OCI-LY7 (cell line): ENCODE results near the gene GALNT4. TPM values are rescaled to one million over a fixed set of nuclear protein-coding genes. Genes with fewer than 3 reads are reported as not detected.

ENCODE experiments used
- BruUV-seq: library from RNA; stranded (reverse); fragments of 400-500 nt; replicated peaks from 2 replicates; lab custom pipeline; 2021; lab: Mats Ljungman, UMichigan
- CTCF ChIA-PET: fragments of 300-600 bp; sonication (Branson Sonifier 250); formaldehyde crosslinking; loops from one replicate; lab custom pipeline; 2022; ENCODE audit warnings: antibody characterized with exemption; ENCODE audit not compliant: unreplicated experiment; lab: Charles Lee
- POLR2A ChIA-PET: fragments of 300-600 bp; sonication (Branson Sonifier 250); formaldehyde crosslinking; loops from one replicate; lab custom pipeline; 2022; ENCODE audit warnings: antibody characterized with exemption; lab: Charles Lee
- DNase-seq: peaks from one replicate; pipeline ENCODE4 v3.0.0-alpha.2; 2015; ENCODE audit warnings: low spot score
- H2AFZ ChIP-seq: fragments of 200-600 bp; sonication (generic), shearing (Covaris generic); 2 replicates; pipeline ENCODE4 v1.6.1; 2014; ENCODE audit warnings: mild to moderate bottlenecking, antibody characterized with exemption, low read length, moderate library complexity
- H3K27ac ChIP-seq: fragments of 200-600 bp; sonication (generic); 2 replicates; pipeline ENCODE4 v1.5.1; 2014; ENCODE audit warnings: mixed run types, low read depth, mild to moderate bottlenecking, moderate library complexity, low read length, inconsistent platforms; ENCODE audit not compliant: poor library complexity, severe bottlenecking
- H3K36me3 ChIP-seq: fragments of 200-600 bp; sonication (generic); 2 replicates; pipeline ENCODE4 v1.6.1; 2014; ENCODE audit warnings: mild to moderate bottlenecking, antibody characterized with exemption, low read length, moderate library complexity, mixed read lengths; ENCODE audit not compliant: insufficient read depth
- H3K4me1 ChIP-seq: fragments of 200-600 bp; sonication (generic); 2 replicates; pipeline ENCODE4 v1.5.1; 2014; ENCODE audit warnings: mild to moderate bottlenecking, low read length; ENCODE audit not compliant: insufficient read depth, poor library complexity, severe bottlenecking
- H3K4me2 ChIP-seq: fragments of 200-600 bp; sonication (generic); 2 replicates; pipeline ENCODE4 v1.6.1; 2014; ENCODE audit warnings: mild to moderate bottlenecking, low read length
- H3K4me3 ChIP-seq: fragments of 200-600 bp; sonication (generic); 2 replicates; pipeline ENCODE4 v1.5.1; 2014; ENCODE audit warnings: mild to moderate bottlenecking, low read depth, low read length; ENCODE audit not compliant: poor library complexity, severe bottlenecking
- H3K79me2 ChIP-seq: fragments of 200-600 bp; sonication (generic); 2 replicates; pipeline ENCODE4 v1.6.1; 2016; ENCODE audit warnings: low read depth, mild to moderate bottlenecking, low read length, moderate library complexity, mixed read lengths; ENCODE audit not compliant: insufficient read depth
- H3K9me2 ChIP-seq: fragments of 200-600 bp; sonication (generic); 2 replicates; pipeline ENCODE4 v1.6.1; 2016; ENCODE audit warnings: mild to moderate bottlenecking, low read length, mixed read lengths; ENCODE audit not compliant: insufficient read depth
- H3K9me3 ChIP-seq: fragments of 200-600 bp; sonication (generic); 2 replicates; pipeline ENCODE4 v1.6.1; 2014; ENCODE audit warnings: mild to moderate bottlenecking, mixed run types, low read length, mixed read lengths
- H4K20me1 ChIP-seq: fragments of 200-600 bp; sonication (generic); 2 replicates; pipeline ENCODE4 v1.6.1; 2014; ENCODE audit warnings: mild to moderate bottlenecking, antibody characterized with exemption, low read length, moderate library complexity, mixed read lengths; ENCODE audit not compliant: insufficient read depth
- EZH2phosphoT487 ChIP-seq: fragments of 200-600 bp; sonication (generic); IDR thresholded peaks from 2 replicates; pipeline ENCODE4 v1.6.1; 2018; ENCODE audit warnings: low read depth, borderline replicate concordance, mild to moderate bottlenecking, mixed run types, antibody characterized with exemption, low read length, moderate library complexity, mixed read lengths
- intact Hi-C: fragments of 100-400 bp; cut with micrococcal nuclease; formaldehyde crosslinking; loops from one replicate; pipeline ENCODE4 v1.10.0; 2022; ENCODE audit not compliant: unreplicated experiment
- total RNA-seq, 2 experiments: library from RNA; depleted of rRNA in 1 of 2; stranded (reverse); fragments of >200 nt in 1 of 2; shearing (Covaris generic) in 1 of 2; gene quantifications; 2 replicates each; pipeline ENCODE4 v1.2.3, GENCODE V29; 2014 to 2022
- TF ChIP-seq, protein P1 (sequence below): fragments of 200-600 bp; sonication (generic); conservative IDR thresholded peaks from 2 replicates; pipeline ENCODE4 v1.5.1; 2014; ENCODE audit warnings: mild to moderate bottlenecking, antibody characterized with exemption, low read length, moderate library complexity, mixed read lengths

The GALNT4 gene
- total RNA-seq, 2 experiments from 2014 or later = 2.1 to 3.7 TPM

DNA sequence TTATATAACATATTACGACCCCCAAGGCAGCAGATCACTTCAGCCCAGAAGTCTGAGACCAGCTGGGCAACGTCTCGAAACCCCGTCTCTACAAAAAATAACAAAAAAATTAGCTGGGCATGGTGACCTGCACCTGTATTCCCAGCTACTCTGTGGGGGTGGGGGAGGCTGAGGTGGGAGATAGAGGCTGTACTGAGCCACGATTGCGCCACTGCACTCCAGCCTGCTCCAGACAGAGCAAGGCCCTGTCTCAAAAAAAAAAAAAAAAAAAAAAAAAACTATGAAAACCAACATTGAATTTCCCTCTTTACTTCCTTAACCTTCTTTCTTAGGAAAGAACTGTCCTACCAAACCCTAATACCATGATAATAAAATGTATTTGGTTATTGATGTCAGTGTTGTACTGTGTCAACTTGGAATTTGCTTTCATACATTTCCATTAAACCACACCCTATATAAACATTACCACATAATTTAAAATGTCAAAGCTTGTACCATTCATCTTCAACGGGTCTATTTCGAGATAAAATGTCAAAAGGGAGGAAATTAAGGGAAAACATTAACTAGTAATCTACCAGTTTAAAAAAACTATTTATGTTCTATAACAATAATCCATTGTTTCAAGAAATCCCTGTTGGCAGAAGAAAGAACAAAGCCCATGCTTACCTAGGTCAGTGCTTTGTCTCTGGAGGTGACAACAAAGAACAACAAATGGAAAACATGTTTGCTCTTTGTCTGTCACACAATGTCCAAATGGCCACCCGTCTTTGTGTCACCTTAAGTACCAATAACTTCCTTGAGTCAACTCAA lies 17.4 kb downstream of the GALNT4 start:
- ChIA-PET CTCF (no interaction called here), POLR2A (no interaction called here)
- BruUV-seq = no TSS peak
- Histone ChIP-seq H3K4me3 (no peak overlapping the region), H2AFZ (no peak overlapping the region), H3K36me3 (no peaks in the 10 kb centered on the region), H4K20me1 (no peaks in the 10 kb centered on the region), H3K4me2 (no peak overlapping the region), H3K9me2 (no peaks in the 10 kb centered on the region), H3K9me3 (no peaks in the 10 kb centered on the region), H3K27ac (no peak overlapping the region), H3K79me2 (no peaks in the 10 kb centered on the region), H3K4me1 (no peaks in the 10 kb centered on the region)
- DNase-seq = no peak
- TF ChIP-seq, protein P1, sequence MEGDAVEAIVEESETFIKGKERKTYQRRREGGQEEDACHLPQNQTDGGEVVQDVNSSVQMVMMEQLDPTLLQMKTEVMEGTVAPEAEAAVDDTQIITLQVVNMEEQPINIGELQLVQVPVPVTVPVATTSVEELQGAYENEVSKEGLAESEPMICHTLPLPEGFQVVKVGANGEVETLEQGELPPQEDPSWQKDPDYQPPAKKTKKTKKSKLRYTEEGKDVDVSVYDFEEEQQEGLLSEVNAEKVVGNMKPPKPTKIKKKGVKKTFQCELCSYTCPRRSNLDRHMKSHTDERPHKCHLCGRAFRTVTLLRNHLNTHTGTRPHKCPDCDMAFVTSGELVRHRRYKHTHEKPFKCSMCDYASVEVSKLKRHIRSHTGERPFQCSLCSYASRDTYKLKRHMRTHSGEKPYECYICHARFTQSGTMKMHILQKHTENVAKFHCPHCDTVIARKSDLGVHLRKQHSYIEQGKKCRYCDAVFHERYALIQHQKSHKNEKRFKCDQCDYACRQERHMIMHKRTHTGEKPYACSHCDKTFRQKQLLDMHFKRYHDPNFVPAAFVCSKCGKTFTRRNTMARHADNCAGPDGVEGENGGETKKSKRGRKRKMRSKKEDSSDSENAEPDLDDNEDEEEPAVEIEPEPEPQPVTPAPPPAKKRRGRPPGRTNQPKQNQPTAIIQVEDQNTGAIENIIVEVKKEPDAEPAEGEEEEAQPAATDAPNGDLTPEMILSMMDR = no peak
- no peak for TF ChIP-seq EZH2phosphoT487
- intact Hi-C loops = no loop called here

DNA sequence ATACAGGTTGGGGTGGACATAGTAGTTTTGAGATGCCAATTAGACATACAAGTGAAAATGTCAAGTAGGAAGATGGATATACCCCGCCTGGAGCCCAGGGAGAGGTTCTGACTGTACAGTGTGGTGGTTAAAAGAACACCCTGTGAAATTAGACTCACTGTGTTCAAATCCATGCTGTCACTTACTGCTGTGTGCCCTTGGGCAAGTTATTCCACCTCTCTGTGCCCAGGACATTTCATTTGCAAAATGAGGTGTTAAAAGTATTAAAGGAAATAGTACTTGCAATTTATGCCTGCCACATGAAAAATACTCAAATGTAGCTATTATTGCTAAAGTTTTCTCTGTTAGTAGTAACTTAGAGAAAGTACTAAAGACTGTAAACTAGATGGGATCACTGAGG lies 18.5 kb downstream of the GALNT4 start:
- H3K79me2 ChIP-seq = no peaks in the 10 kb centered on the region
- DNase-seq = no peak
- intact Hi-C loops = no loop called here
- no peak overlapping the region for H3K4me3 ChIP-seq
- no peak overlapping the region for H2AFZ ChIP-seq
- H3K4me2 ChIP-seq = no peak overlapping the region
- H3K27ac ChIP-seq = no peak overlapping the region
- no peaks in the 10 kb centered on the region for H3K9me3 ChIP-seq
- ChIA-PET CTCF (no interaction called here), POLR2A (no interaction called here)
- no peaks in the 10 kb centered on the region for H3K9me2 ChIP-seq
- H4K20me1 ChIP-seq = no peaks in the 10 kb centered on the region
- H3K36me3 ChIP-seq = no peaks in the 10 kb centered on the region
- BruUV-seq = no TSS peak
- no peak for TF ChIP-seq EZH2phosphoT487
- TF ChIP-seq, protein P1 = no peak
- no peaks in the 10 kb centered on the region for H3K4me1 ChIP-seq
